OCI-LY7 (cell line): ENCODE data around the gene ELF1. TPM values are rescaled to one million over a fixed set of nuclear protein-coding genes. Genes with fewer than 3 reads are reported as not detected.

Experiments used
- BruUV-seq: library from RNA; stranded (reverse); fragments of 400-500 nt; replicated peaks from 2 replicates; lab custom pipeline; 2021; lab: Mats Ljungman, UMichigan
- CTCF ChIA-PET: fragments of 300-600 bp; sonication (Branson Sonifier 250); formaldehyde crosslinking; loops from one replicate; lab custom pipeline; 2022; ENCODE audit warnings: antibody characterized with exemption; ENCODE audit not compliant: unreplicated experiment; lab: Charles Lee
- POLR2A ChIA-PET: fragments of 300-600 bp; sonication (Branson Sonifier 250); formaldehyde crosslinking; loops from one replicate; lab custom pipeline; 2022; ENCODE audit warnings: antibody characterized with exemption; lab: Charles Lee
- DNase-seq: peaks from one replicate; pipeline ENCODE4 v3.0.0-alpha.2; 2015; ENCODE audit warnings: low spot score
- H2AFZ ChIP-seq: fragments of 200-600 bp; sonication (generic), shearing (Covaris generic); 2 replicates; pipeline ENCODE4 v1.6.1; 2014; ENCODE audit warnings: mild to moderate bottlenecking, antibody characterized with exemption, low read length, moderate library complexity
- H3K27ac ChIP-seq: fragments of 200-600 bp; sonication (generic); 2 replicates; pipeline ENCODE4 v1.5.1; 2014; ENCODE audit warnings: mixed run types, low read depth, mild to moderate bottlenecking, moderate library complexity, low read length, inconsistent platforms; ENCODE audit not compliant: poor library complexity, severe bottlenecking
- H3K36me3 ChIP-seq: fragments of 200-600 bp; sonication (generic); 2 replicates; pipeline ENCODE4 v1.6.1; 2014; ENCODE audit warnings: mild to moderate bottlenecking, antibody characterized with exemption, low read length, moderate library complexity, mixed read lengths; ENCODE audit not compliant: insufficient read depth
- H3K4me1 ChIP-seq: fragments of 200-600 bp; sonication (generic); 2 replicates; pipeline ENCODE4 v1.5.1; 2014; ENCODE audit warnings: mild to moderate bottlenecking, low read length; ENCODE audit not compliant: insufficient read depth, poor library complexity, severe bottlenecking
- H3K4me2 ChIP-seq: fragments of 200-600 bp; sonication (generic); 2 replicates; pipeline ENCODE4 v1.6.1; 2014; ENCODE audit warnings: mild to moderate bottlenecking, low read length
- H3K4me3 ChIP-seq: fragments of 200-600 bp; sonication (generic); 2 replicates; pipeline ENCODE4 v1.5.1; 2014; ENCODE audit warnings: mild to moderate bottlenecking, low read depth, low read length; ENCODE audit not compliant: poor library complexity, severe bottlenecking
- H3K79me2 ChIP-seq: fragments of 200-600 bp; sonication (generic); 2 replicates; pipeline ENCODE4 v1.6.1; 2016; ENCODE audit warnings: low read depth, mild to moderate bottlenecking, low read length, moderate library complexity, mixed read lengths; ENCODE audit not compliant: insufficient read depth
- H3K9me2 ChIP-seq: fragments of 200-600 bp; sonication (generic); 2 replicates; pipeline ENCODE4 v1.6.1; 2016; ENCODE audit warnings: mild to moderate bottlenecking, low read length, mixed read lengths; ENCODE audit not compliant: insufficient read depth
- H3K9me3 ChIP-seq: fragments of 200-600 bp; sonication (generic); 2 replicates; pipeline ENCODE4 v1.6.1; 2014; ENCODE audit warnings: mild to moderate bottlenecking, mixed run types, low read length, mixed read lengths
- H4K20me1 ChIP-seq: fragments of 200-600 bp; sonication (generic); 2 replicates; pipeline ENCODE4 v1.6.1; 2014; ENCODE audit warnings: mild to moderate bottlenecking, antibody characterized with exemption, low read length, moderate library complexity, mixed read lengths; ENCODE audit not compliant: insufficient read depth
- EZH2phosphoT487 ChIP-seq: fragments of 200-600 bp; sonication (generic); IDR thresholded peaks from 2 replicates; pipeline ENCODE4 v1.6.1; 2018; ENCODE audit warnings: low read depth, borderline replicate concordance, mild to moderate bottlenecking, mixed run types, antibody characterized with exemption, low read length, moderate library complexity, mixed read lengths
- intact Hi-C: fragments of 100-400 bp; cut with micrococcal nuclease; formaldehyde crosslinking; loops from one replicate; pipeline ENCODE4 v1.10.0; 2022; ENCODE audit not compliant: unreplicated experiment
- total RNA-seq, 2 experiments: library from RNA; depleted of rRNA in 1 of 2; stranded (reverse); fragments of >200 nt in 1 of 2; shearing (Covaris generic) in 1 of 2; gene quantifications; 2 replicates each; pipeline ENCODE4 v1.2.3, GENCODE V29; 2014 to 2022
- TF ChIP-seq, protein P1 (sequence below): fragments of 200-600 bp; sonication (generic); conservative IDR thresholded peaks from 2 replicates; pipeline ENCODE4 v1.5.1; 2014; ENCODE audit warnings: mild to moderate bottlenecking, antibody characterized with exemption, low read length, moderate library complexity, mixed read lengths

ELF1 gene
- total RNA-seq, 2 experiments from 2014 or later, result 111 to 248 TPM

DNA sequence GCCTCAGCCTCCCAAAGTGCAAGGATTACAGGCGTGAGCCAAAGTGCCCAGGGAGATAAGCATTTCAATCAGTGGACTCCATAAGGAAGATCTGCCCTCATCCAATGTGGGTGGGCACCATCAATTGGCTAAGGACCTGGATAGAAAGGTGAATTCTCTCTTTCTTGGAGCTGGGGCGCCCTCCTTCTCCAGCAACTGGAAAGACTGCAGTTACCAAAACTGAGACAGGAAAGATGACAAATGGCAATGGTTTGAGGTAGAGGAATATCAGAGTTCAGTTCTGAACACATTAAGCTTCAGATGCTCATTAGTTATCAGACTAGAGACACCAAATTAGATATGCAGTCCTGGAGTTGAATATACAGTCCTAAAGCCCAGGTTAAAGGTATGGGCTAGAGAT lies 10.5 kb upstream of the ELF1 start:
- Histone ChIP-seq H3K36me3 (peaks cover 28% of the 10 kb centered on the region), H3K4me1 (peaks cover 41% of the 10 kb centered on the region), H3K4me3 (no peak overlapping the region), H3K79me2 (peaks cover 74% of the 10 kb centered on the region), H2AFZ (no peak overlapping the region), H3K27ac (no peak overlapping the region), H3K9me3 (no peaks in the 10 kb centered on the region), H3K9me2 (no peaks in the 10 kb centered on the region), H3K4me2 (no peak overlapping the region), H4K20me1 (no peaks in the 10 kb centered on the region)
- TF ChIP-seq, protein P1, sequence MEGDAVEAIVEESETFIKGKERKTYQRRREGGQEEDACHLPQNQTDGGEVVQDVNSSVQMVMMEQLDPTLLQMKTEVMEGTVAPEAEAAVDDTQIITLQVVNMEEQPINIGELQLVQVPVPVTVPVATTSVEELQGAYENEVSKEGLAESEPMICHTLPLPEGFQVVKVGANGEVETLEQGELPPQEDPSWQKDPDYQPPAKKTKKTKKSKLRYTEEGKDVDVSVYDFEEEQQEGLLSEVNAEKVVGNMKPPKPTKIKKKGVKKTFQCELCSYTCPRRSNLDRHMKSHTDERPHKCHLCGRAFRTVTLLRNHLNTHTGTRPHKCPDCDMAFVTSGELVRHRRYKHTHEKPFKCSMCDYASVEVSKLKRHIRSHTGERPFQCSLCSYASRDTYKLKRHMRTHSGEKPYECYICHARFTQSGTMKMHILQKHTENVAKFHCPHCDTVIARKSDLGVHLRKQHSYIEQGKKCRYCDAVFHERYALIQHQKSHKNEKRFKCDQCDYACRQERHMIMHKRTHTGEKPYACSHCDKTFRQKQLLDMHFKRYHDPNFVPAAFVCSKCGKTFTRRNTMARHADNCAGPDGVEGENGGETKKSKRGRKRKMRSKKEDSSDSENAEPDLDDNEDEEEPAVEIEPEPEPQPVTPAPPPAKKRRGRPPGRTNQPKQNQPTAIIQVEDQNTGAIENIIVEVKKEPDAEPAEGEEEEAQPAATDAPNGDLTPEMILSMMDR, result peak; percentile 67
- TF ChIP-seq EZH2phosphoT487, result no peak
- CTCF ChIA-PET, result no interaction called here
- intact Hi-C loops, result no loop called here
- no peak for DNase-seq
- BruUV-seq, result no TSS peak
- POLR2A ChIA-PET, result interaction anchor here (1.2 to 3.2 kb wide), 2 partner anchors 10 to 77 kb away, joined by 3 to 22 read pairs; partner anchors contain the start of gene ELF1

DNA sequence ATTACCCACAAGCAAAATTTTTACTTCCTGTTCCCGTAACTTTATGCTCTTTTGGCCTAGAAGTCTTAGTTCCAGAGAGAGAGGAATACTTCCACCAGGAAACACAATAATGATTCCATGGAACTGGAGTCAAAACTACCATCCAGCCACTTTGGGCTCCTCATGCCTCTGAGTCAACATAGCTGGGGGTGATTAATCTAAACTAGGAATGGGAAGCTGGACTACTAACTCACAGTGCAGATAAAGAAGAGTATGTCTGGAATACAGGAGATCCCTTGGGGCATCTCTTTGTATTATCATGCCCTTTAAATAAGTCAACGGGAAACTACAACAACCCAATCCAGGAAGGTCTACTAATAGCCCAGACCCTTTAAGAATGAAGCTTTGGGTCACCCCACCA lies 8.9 kb upstream of the ELF1 start:
- no peak overlapping the region for H2AFZ ChIP-seq
- TF ChIP-seq EZH2phosphoT487, result no peak
- TF ChIP-seq, protein P1, result no peak
- no peaks in the 10 kb centered on the region for H3K9me2 ChIP-seq
- no peak overlapping the region for H3K4me2 ChIP-seq
- BruUV-seq, result no TSS peak
- peaks cover 28% of the 10 kb centered on the region for H3K36me3 ChIP-seq
- intact Hi-C loops, result no loop called here
- no peak for DNase-seq
- H3K9me3 ChIP-seq, result no peaks in the 10 kb centered on the region
- no peak overlapping the region for H3K27ac ChIP-seq
- H3K4me3 ChIP-seq, result no peak overlapping the region
- H3K4me1 ChIP-seq, result peaks cover 47% of the 10 kb centered on the region
- CTCF ChIA-PET, result no interaction called here
- H4K20me1 ChIP-seq, result no peaks in the 10 kb centered on the region
- peaks cover 74% of the 10 kb centered on the region for H3K79me2 ChIP-seq
- POLR2A ChIA-PET, result interaction anchor here (0.8 to 3.2 kb wide), 2 partner anchors 9 to 55 kb away, joined by 3 to 22 read pairs; partner anchors contain the start of gene ELF1

DNA sequence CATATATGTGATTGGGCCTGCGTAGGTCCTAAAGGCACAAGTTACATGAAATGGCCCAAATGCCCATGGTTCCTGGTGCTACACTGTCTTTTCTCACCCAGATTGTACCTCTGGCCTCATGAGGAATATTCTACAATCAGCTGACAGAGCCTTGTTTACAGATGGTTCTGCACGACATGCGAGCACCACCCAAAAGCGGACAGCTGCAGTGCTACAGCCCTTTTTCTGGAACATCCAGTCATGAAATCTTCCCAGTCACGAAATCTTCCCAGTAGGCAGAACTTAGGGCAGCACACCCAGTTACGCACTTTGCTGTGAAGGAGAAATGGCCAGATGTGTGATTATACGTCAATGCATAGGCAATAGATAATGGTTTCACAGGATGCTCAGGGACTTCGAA lies 7.7 kb upstream of the ELF1 start:
- peaks cover 32% of the 10 kb centered on the region for H3K36me3 ChIP-seq
- no peaks in the 10 kb centered on the region; the same call in 1 of the 2 replicates for H3K9me3 ChIP-seq
- intact Hi-C loops, result no loop called here
- no peak for DNase-seq
- no peak overlapping the region for H3K4me2 ChIP-seq
- H3K9me2 ChIP-seq, result no peaks in the 10 kb centered on the region
- no peak for TF ChIP-seq EZH2phosphoT487
- TF ChIP-seq, protein P1, result no peak
- H3K27ac ChIP-seq, result no peak overlapping the region
- H3K4me1 ChIP-seq, result peaks cover 51% of the 10 kb centered on the region
- POLR2A ChIA-PET, result no interaction called here
- H2AFZ ChIP-seq, result no peak overlapping the region
- no peak overlapping the region for H3K4me3 ChIP-seq
- H4K20me1 ChIP-seq, result no peaks in the 10 kb centered on the region
- CTCF ChIA-PET, result no interaction called here
- no TSS peak for BruUV-seq
- H3K79me2 ChIP-seq, result peaks cover 77% of the 10 kb centered on the region
